ENCODE data around the gene C16orf95.
A peak's percentile ranks its signal among the peaks of the same experiment; 100 is the strongest.

C16orf95 gene

GRCh38 chr16:87314990-87315420 lies 2.2 kb downstream of the C16orf95 start:
- DNase-seq (ENCODE audit: low spot score) = no peak

- DNase-seq (ENCODE audit: low spot score) = no peak
Observed at GRCh38 chr16:87312008-87312407, 5.2 kb downstream of the C16orf95 start.

DNA sequence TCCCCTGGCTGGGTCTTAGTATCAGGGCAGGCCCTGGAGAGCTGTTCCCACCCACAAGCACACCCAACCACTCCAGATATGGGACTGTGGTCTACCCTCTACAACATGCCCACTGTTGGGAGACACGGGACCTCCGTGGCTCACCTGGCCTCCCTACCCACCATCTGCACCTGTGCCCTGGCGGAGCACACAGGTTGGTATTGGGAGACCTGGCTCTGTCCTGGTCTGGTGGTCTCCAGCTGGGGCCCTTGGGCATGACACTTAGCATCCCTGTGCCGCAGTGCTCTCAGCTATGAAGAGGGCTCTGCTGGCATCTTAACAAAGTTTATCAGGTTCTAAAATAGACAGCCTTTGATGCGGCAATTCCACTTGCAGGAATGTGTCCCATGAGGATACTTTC lies 5.8 kb downstream of the C16orf95 start:
- no peak for DNase-seq (ENCODE audit: low spot score)

GRCh38 chr16:87310610-87311009 lies 6.6 kb downstream of the C16orf95 start:
- no peak for DNase-seq (ENCODE audit: low spot score)

- DNase-seq (ENCODE audit: low spot score) = no peak
Observed at GRCh38 chr16:87309620-87310525, 7.3 kb downstream of the C16orf95 start.

DNA sequence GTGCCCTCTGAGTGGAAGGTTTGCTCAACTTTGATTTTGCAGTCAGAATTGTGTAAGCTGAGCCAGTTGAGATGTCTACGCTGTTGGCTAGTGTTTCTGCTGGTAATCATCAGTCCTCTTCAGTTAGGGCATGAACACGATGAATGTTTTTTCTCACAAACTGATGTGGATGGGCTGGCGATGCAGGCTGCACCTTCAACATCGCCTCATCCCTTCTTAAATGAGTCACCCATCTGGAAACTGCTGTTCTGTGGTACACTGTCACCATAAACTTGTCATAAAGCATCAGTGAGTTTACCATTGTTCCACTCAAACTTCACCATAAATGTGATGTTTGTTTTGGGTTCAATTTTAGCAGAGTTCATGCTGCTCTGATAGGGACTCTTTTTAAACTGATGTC lies 8.4 kb downstream of the C16orf95 start:
- no peak for DNase-seq (ENCODE audit: low spot score)

- DNase-seq (ENCODE audit: low spot score) = no peak
Observed at GRCh38 chr16:87306516-87306915, 10.7 kb downstream of the C16orf95 start.

DNA sequence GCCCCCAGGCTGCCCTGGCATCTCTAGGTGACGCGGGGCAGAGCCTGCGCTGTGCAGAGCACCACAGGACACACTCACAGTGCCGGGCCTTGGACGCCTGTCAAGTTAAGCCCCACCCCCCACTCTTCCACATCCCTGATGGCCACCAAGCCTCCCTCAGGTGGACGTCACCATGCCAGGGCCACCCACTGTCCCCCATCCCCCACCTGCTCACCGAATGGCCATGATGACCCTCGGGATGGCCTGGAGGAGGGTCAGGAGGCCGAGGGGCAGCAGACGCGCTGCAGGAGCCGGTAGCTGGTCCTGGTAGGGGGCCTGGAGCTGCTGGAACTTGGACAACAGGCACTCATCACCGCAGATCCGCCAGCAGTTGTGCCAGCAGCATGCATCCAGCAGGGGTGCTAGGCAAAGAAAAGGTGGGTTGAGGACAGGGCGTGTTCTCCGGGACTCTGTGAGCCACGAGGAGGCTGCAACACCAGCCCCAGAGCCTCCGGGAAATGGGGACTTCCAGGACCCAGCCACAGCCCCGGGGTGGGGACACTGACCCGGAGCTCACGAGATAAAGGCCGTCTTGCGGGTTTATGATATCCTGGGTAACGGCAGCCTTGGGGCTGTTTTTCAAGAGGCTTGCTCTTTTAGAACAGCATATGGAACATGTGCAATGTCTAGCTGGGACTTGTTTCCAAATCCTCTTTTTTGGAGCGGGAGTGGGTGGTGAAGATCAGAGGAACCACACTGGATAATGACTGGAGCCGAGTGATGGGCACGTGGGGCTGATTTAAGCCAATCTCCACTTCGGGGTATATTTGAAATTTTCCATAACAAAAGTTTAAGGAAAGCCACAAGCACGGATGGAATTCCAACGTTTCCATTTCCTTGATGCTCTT lies 11.4 kb downstream of the C16orf95 start:
- peak; percentile 89 for DNase-seq (ENCODE audit: low spot score)

GRCh38 chr16:87304951-87305350 lies 12.2 kb downstream of the C16orf95 start:
- no peak for DNase-seq (ENCODE audit: low spot score)

GRCh38 chr16:87303962-87304521 lies 13.2 kb downstream of the C16orf95 start:
- DNase-seq (ENCODE audit: low spot score) = no peak

DNA sequence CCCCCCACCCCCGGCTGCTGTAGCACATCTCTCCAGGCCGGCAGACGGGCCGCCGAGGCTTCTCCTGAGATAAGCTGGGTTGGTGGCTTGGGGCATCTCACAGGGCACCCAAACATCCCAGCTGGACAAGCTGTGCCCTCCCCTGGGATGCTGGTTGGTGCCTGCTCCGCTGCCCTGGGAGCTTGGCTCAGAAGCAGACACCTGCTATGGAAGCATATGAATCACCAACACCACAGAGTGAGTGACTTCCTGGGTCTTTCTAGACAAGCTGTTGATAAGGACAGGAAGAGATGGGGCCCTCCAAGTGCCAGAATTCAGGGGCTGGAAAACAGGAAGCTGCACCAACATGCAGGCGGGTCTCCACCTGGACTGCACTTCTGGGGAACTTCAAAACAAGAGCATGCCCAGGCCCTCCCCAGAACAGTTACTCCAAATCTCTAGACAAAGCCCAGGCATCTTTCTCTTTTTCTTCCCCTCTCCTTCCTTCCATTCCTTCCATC lies 13.7 kb downstream of the C16orf95 start:
- peak; percentile 42 for DNase-seq (ENCODE audit: low spot score)

GRCh38 chr16:87298857-87299465 lies 18.2 kb downstream of the C16orf95 start:
- no peak for DNase-seq (ENCODE audit: low spot score)

- DNase-seq (ENCODE audit: low spot score) = peak; percentile 72
Observed at GRCh38 chr16:87297918-87298631, 19.1 kb downstream of the C16orf95 start.

- no peak for DNase-seq (ENCODE audit: low spot score)
Observed at GRCh38 chr16:87297407-87297806, 19.8 kb downstream of the C16orf95 start.

GRCh38 chr16:87295661-87296531 lies 21.3 kb downstream of the C16orf95 start:
- no peak for DNase-seq (ENCODE audit: low spot score)

GRCh38 chr16:87295259-87295658 lies 21.9 kb downstream of the C16orf95 start:
- no peak for DNase-seq (ENCODE audit: low spot score)

DNA sequence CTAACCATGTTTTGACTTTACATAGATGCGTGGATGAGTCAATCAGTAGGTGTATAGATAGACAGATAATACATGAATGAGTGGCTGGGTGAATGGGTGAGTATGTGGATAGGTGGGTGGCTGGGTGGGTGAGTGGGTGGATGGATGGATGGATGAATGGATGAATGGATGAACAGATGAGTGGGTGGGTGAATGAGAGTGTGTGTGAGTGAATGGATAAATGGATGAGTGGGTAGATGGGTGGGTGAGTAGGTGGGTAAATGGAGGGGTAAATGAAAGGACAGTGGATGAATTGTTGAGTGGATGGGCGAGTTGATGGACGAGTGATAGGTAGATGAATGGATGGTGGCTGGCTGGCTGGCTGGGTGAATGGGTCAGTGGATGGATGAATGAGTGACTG lies 23.2 kb downstream of the C16orf95 start:
- DNase-seq (ENCODE audit: low spot score) = no peak

DNA sequence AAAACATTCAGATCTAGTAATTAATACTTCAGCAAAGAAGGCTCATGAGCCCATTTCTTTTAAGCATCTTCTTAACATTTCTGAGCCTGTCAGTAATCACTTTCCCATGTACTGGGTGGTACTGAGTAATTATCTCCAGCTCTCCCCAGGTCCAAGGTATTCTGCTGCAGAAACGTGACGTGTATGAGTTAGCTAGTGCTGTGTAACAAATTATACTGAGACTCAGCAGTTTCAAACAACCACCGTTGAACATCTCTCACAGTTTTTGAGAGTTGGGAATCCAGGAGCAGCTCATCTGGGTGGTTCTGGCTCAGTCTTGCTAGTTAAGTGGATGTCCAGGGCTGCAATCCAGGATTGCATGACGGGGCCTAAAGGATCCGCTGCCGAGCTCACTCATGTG lies 25.2 kb downstream of the C16orf95 start:
- no peak for DNase-seq (ENCODE audit: low spot score)

DNA sequence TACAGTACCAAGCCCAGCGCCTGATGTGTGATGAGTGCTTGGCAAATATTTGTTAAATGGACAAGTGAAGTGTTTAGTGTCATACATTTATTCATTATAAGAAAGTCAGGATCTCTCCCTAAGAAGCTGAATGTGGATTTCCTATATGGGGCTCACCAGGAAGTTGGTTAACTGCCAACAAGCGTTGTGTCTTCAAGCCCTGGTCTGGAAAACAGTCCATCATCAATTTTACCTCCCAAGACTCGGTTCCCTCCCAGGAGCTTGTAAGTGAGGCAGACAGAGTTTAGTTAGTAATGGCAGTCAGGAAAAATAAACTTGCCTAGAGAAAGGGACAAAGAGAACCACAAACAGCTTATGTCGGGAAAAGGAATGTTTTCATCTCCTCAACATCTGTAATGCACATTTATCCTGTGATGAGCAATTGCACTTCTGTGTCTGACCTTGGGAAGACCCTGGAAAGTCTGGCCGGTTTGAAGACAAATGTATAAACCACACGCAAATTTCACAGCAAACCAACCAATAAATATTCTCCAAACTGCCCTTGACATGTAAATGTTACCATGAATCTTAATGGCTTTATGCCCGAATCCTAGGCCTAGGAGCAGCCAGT lies 28.3 kb downstream of the C16orf95 start:
- DNase-seq (ENCODE audit: low spot score) = no peak
